ENCODE results near the gene AHI1. TPM values are rescaled to one million over a fixed set of nuclear protein-coding genes. Genes with fewer than 3 reads are reported as not detected.

AHI1 gene
- total RNA-seq, 1 donor from 2014 or later, result 160 TPM

GRCh38 chr6:135291288-135292076 lies 206.1 kb downstream of the AHI1 start:
- intact Hi-C loops (cut with micrococcal nuclease), result no loop called here
- no peak overlapping the region for H3K27ac Mint-ChIP-seq
- no peaks in the 10 kb centered on the region for H3K27me3 Mint-ChIP-seq
- H3K4me3 Mint-ChIP-seq, result no peak overlapping the region
- peaks cover 10% of the 10 kb centered on the region for H3K9me3 Mint-ChIP-seq
- H3K36me3 Mint-ChIP-seq (ENCODE audit: low read depth), result peaks cover 39% of the 10 kb centered on the region
- peaks cover 11% of the 10 kb centered on the region for H3K4me1 Mint-ChIP-seq
- DNase-seq, result no peak

DNA sequence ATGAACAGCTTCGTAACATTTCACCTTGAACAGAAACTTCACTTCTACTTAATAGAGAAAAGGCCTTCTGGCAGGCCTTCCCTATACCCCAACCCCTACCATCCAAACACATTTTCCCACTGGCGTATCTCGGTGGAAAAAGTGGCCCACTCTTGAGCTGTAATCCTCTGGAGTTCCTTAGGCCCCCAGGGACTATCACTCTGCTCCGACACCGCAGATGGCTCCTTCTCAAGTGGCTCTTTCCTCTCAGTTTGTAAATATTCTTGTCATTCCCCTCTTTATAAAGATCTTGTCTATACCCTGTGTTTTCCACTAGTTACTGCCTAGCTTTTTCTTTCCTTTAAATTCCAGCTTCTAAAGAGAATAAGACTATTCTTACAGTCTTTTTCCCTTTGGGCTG lies 207.7 kb downstream of the AHI1 start:
- intact Hi-C loops (cut with micrococcal nuclease), result no loop called here

GRCh38 chr6:135286962-135287538 lies 210.5 kb downstream of the AHI1 start:
- Mint-ChIP-seq H3K4me1 (peaks cover 7% of the 10 kb centered on the region), H3K36me3 (ENCODE audit: low read depth) (peaks cover 32% of the 10 kb centered on the region), H3K27me3 (no peaks in the 10 kb centered on the region), H3K4me3 (no peak overlapping the region), H3K27ac (peak overlapping the region; percentile 74), H3K9me3 (peaks cover 6% of the 10 kb centered on the region)
- no peak for DNase-seq
- intact Hi-C loops (cut with micrococcal nuclease), result loop anchor here (1.0 kb wide), 1 partner anchor 11 kb away; no protein-coding TSS in a partner anchor

More for the DNA sequence above, 207.7 kb downstream of the AHI1 start:
- Mint-ChIP-seq H3K27me3 (no peaks in the 10 kb centered on the region), H3K27ac (no peak overlapping the region), H3K9me3 (peaks cover 6% of the 10 kb centered on the region), H3K4me1 (peaks cover 7% of the 10 kb centered on the region), H3K4me3 (no peak overlapping the region), H3K36me3 (ENCODE audit: low read depth) (peaks cover 39% of the 10 kb centered on the region)
- DNase-seq, result no peak

GRCh38 chr6:135285165-135285564 lies 212.4 kb downstream of the AHI1 start:
- Mint-ChIP-seq H3K4me3 (no peak overlapping the region), H3K27ac (no peak overlapping the region), H3K9me3 (peaks cover 6% of the 10 kb centered on the region), H3K36me3 (ENCODE audit: low read depth) (peaks cover 36% of the 10 kb centered on the region), H3K4me1 (peaks cover 7% of the 10 kb centered on the region), H3K27me3 (peaks cover 7% of the 10 kb centered on the region)
- DNase-seq, result no peak
- intact Hi-C loops (cut with micrococcal nuclease), result no loop called here

- Mint-ChIP-seq H3K9me3 (peaks cover 6% of the 10 kb centered on the region), H3K4me1 (peaks cover 7% of the 10 kb centered on the region), H3K27ac (no peak overlapping the region), H3K27me3 (peaks cover 9% of the 10 kb centered on the region), H3K4me3 (no peak overlapping the region), H3K36me3 (ENCODE audit: low read depth) (peaks cover 33% of the 10 kb centered on the region)
- no peak for DNase-seq
- intact Hi-C loops (cut with micrococcal nuclease), result no loop called here
Measured at GRCh38 chr6:135283926-135284325, 213.6 kb downstream of the AHI1 start.

- no peak overlapping the region for H3K4me3 Mint-ChIP-seq
- peaks cover 24% of the 10 kb centered on the region for H3K36me3 Mint-ChIP-seq (ENCODE audit: low read depth)
- H3K27ac Mint-ChIP-seq, result no peak overlapping the region
- peaks cover 5% of the 10 kb centered on the region for H3K9me3 Mint-ChIP-seq
- no peak for DNase-seq
- H3K4me1 Mint-ChIP-seq, result peaks cover 7% of the 10 kb centered on the region
- intact Hi-C loops (cut with micrococcal nuclease), result no loop called here
- peaks cover 9% of the 10 kb centered on the region for H3K27me3 Mint-ChIP-seq
Measured at GRCh38 chr6:135282395-135282794, 215.1 kb downstream of the AHI1 start.

GRCh38 chr6:135281964-135282363 lies 215.6 kb downstream of the AHI1 start:
- no peak overlapping the region for H3K4me3 Mint-ChIP-seq
- DNase-seq, result no peak
- intact Hi-C loops (cut with micrococcal nuclease), result no loop called here
- H3K27me3 Mint-ChIP-seq, result peaks cover 9% of the 10 kb centered on the region
- H3K27ac Mint-ChIP-seq, result no peak overlapping the region
- peaks cover 19% of the 10 kb centered on the region for H3K36me3 Mint-ChIP-seq (ENCODE audit: low read depth)
- peaks cover under 1% of the 10 kb centered on the region for H3K9me3 Mint-ChIP-seq
- H3K4me1 Mint-ChIP-seq, result peaks cover 2% of the 10 kb centered on the region

DNA sequence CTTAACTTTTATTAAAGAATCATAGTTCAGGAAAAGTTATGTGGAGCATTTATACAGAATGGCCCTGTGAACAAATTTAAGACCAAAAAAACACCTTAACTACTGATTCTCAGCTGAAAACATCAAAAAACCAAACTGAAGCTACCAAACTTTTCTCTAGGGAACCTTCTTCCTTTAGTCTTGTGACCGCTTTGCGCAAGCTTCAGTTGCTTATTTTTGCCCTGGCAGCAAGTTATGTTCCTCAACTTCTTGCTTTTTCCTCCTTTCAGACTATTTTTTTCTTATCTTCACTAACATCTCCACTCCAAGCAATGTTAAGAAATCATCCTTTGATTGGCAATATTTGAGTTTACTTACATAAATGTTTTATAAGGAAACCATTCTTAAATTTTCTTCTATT lies 216.3 kb downstream of the AHI1 start:
- intact Hi-C loops (cut with micrococcal nuclease), result no loop called here
- Mint-ChIP-seq H3K4me3 (no peak overlapping the region), H3K27me3 (peaks cover 16% of the 10 kb centered on the region), H3K4me1 (no peaks in the 10 kb centered on the region), H3K36me3 (ENCODE audit: low read depth) (peaks cover 12% of the 10 kb centered on the region), H3K9me3 (peaks cover 4% of the 10 kb centered on the region), H3K27ac (no peak overlapping the region)
- DNase-seq, result no peak

DNA sequence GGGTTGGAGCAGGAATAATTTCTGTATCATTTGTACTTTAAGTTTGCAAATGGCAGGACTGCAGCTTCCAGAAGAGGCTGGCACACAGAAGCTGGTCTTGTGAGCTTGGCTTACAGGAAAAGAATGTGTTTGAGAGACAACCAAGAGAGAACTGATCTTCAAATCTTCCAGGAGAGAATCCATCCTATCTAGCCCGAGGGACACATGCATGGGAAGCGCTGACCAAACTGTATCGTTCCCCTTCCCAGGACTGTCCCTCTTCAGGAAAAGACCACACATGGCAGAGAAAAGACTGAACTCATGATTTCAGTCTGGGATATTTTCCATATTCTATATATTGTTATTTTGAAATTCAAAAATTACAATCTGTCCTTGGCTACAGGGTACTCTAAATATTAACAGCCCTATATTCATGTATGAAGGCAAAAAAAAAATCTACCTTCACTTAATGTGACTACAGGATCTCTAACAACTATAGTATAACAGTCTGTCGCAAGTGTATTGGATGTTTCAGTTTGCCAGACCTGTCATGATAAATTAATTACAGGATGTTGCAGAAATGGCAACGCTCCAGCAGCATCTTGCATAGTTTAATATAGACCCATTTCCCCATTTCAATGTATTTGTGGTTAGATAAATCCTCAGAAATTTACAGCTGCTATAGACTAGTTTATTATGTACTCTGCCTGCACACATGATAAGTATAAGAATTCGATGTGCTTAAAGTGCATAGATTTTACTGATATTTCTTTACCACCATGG lies 217.0 kb downstream of the AHI1 start:
- intact Hi-C loops (cut with micrococcal nuclease), result no loop called here
- DNase-seq, result no peak
- no peak overlapping the region for H3K4me3 Mint-ChIP-seq
- H3K4me1 Mint-ChIP-seq, result no peaks in the 10 kb centered on the region
- peaks cover 19% of the 10 kb centered on the region for H3K27me3 Mint-ChIP-seq
- peaks cover 4% of the 10 kb centered on the region for H3K9me3 Mint-ChIP-seq
- peaks cover 8% of the 10 kb centered on the region for H3K36me3 Mint-ChIP-seq (ENCODE audit: low read depth)
- no peak overlapping the region for H3K27ac Mint-ChIP-seq

DNA sequence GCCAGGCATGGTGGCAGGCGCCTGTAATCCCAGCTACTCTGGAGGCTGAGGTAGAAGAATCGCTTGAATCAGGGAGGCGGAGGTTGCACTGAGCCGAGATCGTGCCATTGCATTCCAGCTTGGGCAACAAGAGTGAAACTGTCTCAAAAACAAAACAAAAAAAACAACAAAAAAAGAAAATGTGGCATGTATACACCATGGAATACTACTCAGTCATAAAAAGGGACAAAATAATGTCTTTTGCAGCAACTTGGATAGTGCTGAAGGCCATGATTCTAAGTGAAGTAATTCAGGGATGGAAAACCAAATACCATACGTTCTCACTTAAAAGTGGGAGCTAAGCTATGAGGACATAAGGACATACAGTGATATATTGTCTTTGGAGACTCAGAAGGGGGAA lies 220.1 kb downstream of the AHI1 start:
- Mint-ChIP-seq H3K27ac (no peak overlapping the region), H3K9me3 (peaks cover 4% of the 10 kb centered on the region), H3K4me1 (peaks cover 2% of the 10 kb centered on the region), H3K27me3 (peaks cover 26% of the 10 kb centered on the region), H3K4me3 (no peak overlapping the region), H3K36me3 (ENCODE audit: low read depth) (peaks cover 4% of the 10 kb centered on the region)
- no peak for DNase-seq
- intact Hi-C loops (cut with micrococcal nuclease), result no loop called here

GRCh38 chr6:135274561-135275293 lies 222.8 kb downstream of the AHI1 start:
- no peak for DNase-seq
- Mint-ChIP-seq H3K27me3 (peaks cover 18% of the 10 kb centered on the region), H3K9me3 (peaks cover 4% of the 10 kb centered on the region), H3K4me3 (no peak overlapping the region), H3K4me1 (peaks cover 2% of the 10 kb centered on the region), H3K36me3 (ENCODE audit: low read depth) (no peaks in the 10 kb centered on the region), H3K27ac (no peak overlapping the region)
- intact Hi-C loops (cut with micrococcal nuclease), result no loop called here

- H3K27me3 Mint-ChIP-seq, result peaks cover 14% of the 10 kb centered on the region
- H3K4me1 Mint-ChIP-seq, result peaks cover 2% of the 10 kb centered on the region
- intact Hi-C loops (cut with micrococcal nuclease), result no loop called here
- H3K4me3 Mint-ChIP-seq, result no peak overlapping the region
- H3K9me3 Mint-ChIP-seq, result peaks cover 1% of the 10 kb centered on the region
- no peak overlapping the region for H3K27ac Mint-ChIP-seq
- H3K36me3 Mint-ChIP-seq (ENCODE audit: low read depth), result no peaks in the 10 kb centered on the region
- no peak for DNase-seq
Measured at GRCh38 chr6:135271626-135272025, 225.9 kb downstream of the AHI1 start.

GRCh38 chr6:135270676-135271536 lies 226.6 kb downstream of the AHI1 start:
- Mint-ChIP-seq H3K4me1 (peaks cover 2% of the 10 kb centered on the region), H3K4me3 (no peak overlapping the region), H3K27me3 (peaks cover 10% of the 10 kb centered on the region), H3K27ac (no peak overlapping the region), H3K36me3 (ENCODE audit: low read depth) (no peaks in the 10 kb centered on the region), H3K9me3 (no peaks in the 10 kb centered on the region)
- DNase-seq, result no peak
- intact Hi-C loops (cut with micrococcal nuclease), result no loop called here

Data from activated CD4-positive, alpha-beta T cell treated with anti-CD3 and anti-CD28 coated beads, Interleukin-2, amount 10 ng/mL, durations not matched to agents 24 days and 14 days (primary cell).